ENCODE results near the gene MED7.
A peak's percentile ranks its signal among the peaks of the same experiment; 100 is the strongest.

Gene MED7

DNA sequence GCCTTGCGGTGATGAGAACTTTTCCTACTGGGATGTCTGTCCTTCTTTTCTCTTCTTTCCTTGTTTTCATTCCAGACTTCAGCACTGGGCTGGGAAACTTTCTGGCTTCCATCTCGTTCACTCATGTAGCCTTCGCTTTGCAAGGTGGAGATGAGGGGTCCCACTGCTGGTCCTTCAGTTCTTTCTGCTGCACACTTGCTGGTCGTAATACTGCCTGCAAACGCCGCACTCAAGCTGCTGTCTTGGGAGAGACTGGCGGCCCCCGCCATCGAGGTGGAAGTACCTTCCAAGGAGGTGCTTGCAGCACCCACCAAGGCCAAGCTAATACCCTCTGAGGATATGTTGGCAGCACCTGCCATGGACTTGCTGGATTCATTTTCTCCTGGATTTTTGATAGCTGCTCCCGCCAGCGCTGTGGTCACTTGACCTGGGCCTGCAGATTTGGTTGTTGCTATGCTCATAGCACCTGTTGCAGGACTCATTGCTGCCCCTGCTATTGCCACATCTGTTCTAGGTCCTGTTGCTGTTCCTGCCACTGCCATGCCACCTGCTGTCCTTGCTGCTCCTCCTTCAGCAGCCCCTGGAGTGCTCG, 20.4 kb upstream of the MED7 start:
- DNase-seq (ENCODE audit: low read depth): no peak

DNA sequence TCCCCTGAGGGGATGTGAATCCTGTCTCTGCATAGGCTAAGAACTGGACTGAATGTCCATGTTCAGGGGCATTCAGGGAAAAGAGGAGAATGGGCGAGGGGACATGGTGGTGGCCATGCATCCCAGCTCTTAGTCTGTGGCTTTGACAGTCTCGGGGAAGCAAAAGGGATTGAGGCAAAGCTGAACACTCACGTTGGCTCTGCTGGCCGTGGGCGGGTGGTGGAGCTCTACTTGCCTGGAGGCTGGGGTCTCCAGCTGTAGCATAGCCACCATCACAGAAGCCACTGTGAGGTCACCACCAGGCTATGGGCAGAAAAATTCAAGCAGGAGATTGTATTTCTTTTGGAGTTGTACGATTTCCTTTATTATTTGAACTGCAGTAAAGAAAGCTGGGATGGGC, 19.3 kb upstream of the MED7 start:
- DNase-seq (ENCODE audit: low read depth): no peak

GRCh38 chr5:157160001-157160400, 17.3 kb upstream of the MED7 start:
- no peak for DNase-seq (ENCODE audit: low read depth)

- no peak for DNase-seq (ENCODE audit: low read depth)
Measured at GRCh38 chr5:157159209-157159751, 16.6 kb upstream of the MED7 start.

DNA sequence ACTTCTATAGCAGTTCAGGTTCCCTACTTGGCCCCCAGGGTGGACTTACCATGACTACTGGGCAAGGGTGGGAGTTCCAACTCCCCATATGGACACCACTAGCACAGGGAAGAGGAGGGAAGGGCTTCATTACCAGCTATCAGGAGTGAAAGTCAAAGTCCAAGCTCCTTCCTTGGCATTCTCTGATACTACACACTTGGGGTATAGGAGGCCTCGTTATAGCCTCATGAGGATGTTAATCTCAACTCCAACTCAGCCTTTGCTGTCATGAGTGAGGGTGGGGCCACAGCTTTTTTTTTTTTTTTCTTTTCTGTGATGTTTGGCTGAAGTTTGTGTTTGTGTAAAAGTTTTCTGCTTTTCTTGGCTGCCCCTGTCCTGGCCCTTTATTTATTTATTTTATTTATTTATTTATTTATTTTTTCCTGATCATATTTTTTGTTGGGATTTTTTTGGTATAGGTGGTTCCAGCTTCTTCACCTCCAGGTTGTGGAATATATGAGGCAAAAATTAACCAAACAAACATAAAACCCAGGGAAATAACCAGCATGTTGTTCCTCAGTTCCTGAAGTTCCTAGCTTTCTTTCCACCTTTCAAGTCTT, 14.7 kb upstream of the MED7 start:
- DNase-seq (ENCODE audit: low read depth): no peak

DNA sequence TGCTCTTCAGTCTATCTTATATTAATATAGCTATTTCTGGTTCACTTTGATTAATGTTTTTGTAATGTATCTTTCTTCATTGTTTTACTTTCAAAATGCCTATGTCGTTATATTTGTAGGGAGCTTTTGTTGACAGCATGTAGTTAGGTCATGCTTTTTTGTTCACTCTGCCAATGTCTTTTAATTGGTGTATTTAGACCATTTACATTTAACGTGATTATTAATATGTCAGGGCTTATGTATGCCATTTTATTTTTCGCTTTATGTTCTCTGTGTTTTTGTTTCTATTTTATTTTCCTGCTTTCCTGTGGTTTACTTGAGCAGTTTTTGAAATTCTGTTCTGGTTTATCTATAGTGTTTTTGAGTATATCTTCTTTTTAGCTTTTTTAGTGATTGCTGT, 12.6 kb upstream of the MED7 start:
- no peak for DNase-seq (ENCODE audit: low read depth)

- no peak for DNase-seq (ENCODE audit: low read depth)
Measured at GRCh38 chr5:157150995-157151394, 8.3 kb upstream of the MED7 start.

- peak; percentile 67 for DNase-seq (ENCODE audit: low read depth)
Measured at GRCh38 chr5:157148734-157149615, 6.3 kb upstream of the MED7 start.

DNA sequence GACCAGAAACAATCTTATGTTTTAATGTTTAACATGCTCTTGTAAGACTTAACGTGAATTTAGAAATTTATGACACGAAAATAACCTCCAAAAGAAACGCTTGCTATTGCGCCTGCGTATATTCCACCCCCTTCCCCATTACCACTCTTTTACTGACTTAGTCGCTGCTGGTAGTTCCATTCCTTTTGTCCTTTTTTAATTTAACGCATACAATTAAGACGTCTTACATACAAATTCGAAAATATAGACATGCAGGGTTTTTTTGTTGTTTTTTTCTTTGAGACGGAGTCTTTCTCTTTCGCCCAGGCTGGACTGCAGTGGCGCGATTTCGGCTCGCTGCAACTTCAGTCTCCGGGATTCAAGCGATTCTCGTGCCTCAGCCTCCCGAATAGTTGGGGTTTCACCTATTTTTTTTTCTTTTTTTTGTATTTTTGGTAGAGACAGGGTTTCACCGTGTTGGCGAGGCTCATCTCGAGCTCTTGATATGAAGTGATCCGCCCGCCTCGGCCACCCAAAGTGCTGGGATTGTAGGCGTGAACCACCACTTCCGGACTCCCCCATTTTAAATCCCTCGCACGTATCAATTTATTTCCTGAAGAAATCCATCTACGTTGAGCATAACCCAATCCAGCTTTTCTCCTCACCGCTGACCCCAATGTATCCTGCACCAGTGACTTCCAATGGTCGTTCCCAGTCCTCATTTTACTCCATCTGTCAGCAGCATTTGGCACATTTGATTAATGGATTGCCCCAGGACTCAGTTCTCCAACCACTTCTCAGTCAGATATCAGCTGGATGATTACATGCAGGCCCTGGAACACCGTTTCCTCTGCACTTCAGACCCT, 684 bp upstream of the MED7 start:
- DNase-seq (ENCODE audit: low read depth): peak; percentile 21

GRCh38 chr5:157137691-157138090, 5.0 kb downstream of the MED7 start:
- DNase-seq (ENCODE audit: low read depth): no peak

GRCh38 chr5:157132281-157132612, 10.4 kb downstream of the MED7 start:
- DNase-seq (ENCODE audit: low read depth): no peak

- DNase-seq (ENCODE audit: low read depth): peak; percentile 24
Measured at GRCh38 chr5:157130925-157131324, 11.7 kb downstream of the MED7 start.

DNA sequence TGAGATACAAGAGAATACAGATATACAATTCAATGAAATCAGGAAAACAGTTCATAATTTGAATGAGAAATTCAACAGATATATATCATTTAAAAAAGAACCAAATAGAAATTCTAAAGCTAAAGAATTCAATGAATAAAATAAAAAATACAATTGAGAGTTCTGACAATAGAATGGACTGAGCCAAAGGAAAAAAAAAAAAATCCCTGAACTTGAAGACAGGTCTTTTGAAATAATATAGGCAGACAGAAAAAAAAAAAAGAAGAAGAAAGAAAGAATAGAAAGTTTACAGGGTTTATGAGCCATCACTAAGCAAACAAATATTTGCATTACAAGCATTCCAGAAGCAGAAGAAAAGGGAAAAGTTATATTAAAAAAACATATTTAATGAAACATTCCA, 21.0 kb downstream of the MED7 start:
- no peak for DNase-seq (ENCODE audit: low read depth)

- DNase-seq (ENCODE audit: low read depth): no peak
Measured at GRCh38 chr5:157120102-157120501, 22.6 kb downstream of the MED7 start.

DNA sequence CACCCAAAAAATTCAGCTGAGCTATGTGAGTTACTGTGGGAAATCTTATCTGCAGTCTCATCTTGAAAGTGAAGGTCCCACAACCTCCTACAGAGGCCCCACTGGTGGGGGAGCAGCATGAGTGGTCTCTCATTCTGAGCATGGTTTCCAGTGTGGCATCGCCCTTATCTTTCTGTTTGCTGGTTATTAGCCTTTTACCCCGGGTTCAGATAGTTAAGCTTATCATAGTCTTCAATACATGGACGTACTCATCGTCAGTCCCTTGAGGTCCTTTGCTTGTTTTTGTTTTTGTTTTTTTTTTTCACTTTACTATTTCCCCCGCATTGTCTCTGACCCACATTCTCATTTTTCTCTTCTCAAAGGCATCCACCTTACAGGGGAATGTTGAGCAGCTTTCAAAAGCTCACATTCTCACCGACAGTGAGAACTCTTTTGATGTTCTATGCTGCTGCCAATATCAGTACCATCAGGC, 26.1 kb downstream of the MED7 start:
- DNase-seq (ENCODE audit: low read depth): no peak

GRCh38 chr5:157115502-157115901, 27.2 kb downstream of the MED7 start:
- no peak for DNase-seq (ENCODE audit: low read depth)

- no peak for DNase-seq (ENCODE audit: low read depth)
Measured at GRCh38 chr5:157115012-157115411, 27.7 kb downstream of the MED7 start.

DNA sequence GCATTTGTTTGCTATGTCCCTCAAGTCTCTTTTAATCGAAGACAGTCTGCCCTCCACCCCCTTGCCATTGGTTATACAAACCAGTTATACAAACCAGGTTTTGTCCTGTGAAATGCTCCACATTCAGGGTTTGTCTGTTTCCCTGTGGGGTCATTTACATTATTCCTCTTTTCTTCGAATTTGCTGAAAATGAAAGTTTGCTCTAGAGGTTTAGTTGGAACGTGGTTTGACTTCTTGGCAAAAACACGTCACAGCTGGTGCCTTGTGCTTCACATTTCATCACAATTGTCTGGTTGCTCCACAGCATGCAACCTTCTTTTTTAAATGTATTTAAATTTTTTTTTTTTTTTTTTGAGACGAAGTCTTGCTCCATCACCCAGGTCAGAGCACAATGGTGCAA, 29.7 kb downstream of the MED7 start:
- DNase-seq (ENCODE audit: low read depth): no peak

GRCh38 chr5:157109744-157110143, 32.9 kb downstream of the MED7 start:
- DNase-seq (ENCODE audit: low read depth): no peak

- DNase-seq (ENCODE audit: low read depth): no peak
Measured at GRCh38 chr5:157108976-157109375, 33.7 kb downstream of the MED7 start, which contains the start of gene HAVCR2. Gene HAVCR2, minus strand, starts transcription at chr5:157109044. Its CDS starts 61 bp downstream, at chr5:157108983.

GRCh38 chr5:157107508-157107907, 35.2 kb downstream of the MED7 start:
- peak; percentile 15 for DNase-seq (ENCODE audit: low read depth)
